ENCODE data around the gene ACTL6A.
A peak's percentile ranks its signal among the peaks of the same experiment; 100 is the strongest.

ACTL6A gene

GRCh38 chr3:179589143-179589542 lies 26.4 kb downstream of the ACTL6A start:
- no peak for DNase-seq

GRCh38 chr3:179590669-179591068 lies 27.9 kb downstream of the ACTL6A start:
- no peak for DNase-seq

- no peak for DNase-seq
Observed at GRCh38 chr3:179591313-179591712, 28.6 kb downstream of the ACTL6A start.

GRCh38 chr3:179599531-179599930 lies 36.8 kb downstream of the ACTL6A start:
- no peak for DNase-seq

- no peak for DNase-seq
Observed at GRCh38 chr3:179603321-179603720, 40.6 kb downstream of the ACTL6A start.

GRCh38 chr3:179603831-179604230 lies 41.1 kb downstream of the ACTL6A start:
- DNase-seq: no peak

- DNase-seq: peak; percentile 52 to 98 (median 92)
Observed at GRCh38 chr3:179604321-179605078, 41.8 kb downstream of the ACTL6A start, which contains the start of the genes MRPL47 and NDUFB5. MRPL47 (minus strand) TSS chr3:179604638; CDS start chr3:179604624, 14 bp downstream. NDUFB5 (plus strand) TSS chr3:179604794; CDS start chr3:179604816, 22 bp downstream.

GRCh38 chr3:179606534-179607085 lies 43.9 kb downstream of the ACTL6A start:
- DNase-seq: no peak

- DNase-seq: no peak
Observed at GRCh38 chr3:179608931-179609720, 46.4 kb downstream of the ACTL6A start.

GRCh38 chr3:179610066-179610465 lies 47.3 kb downstream of the ACTL6A start:
- DNase-seq: no peak

- no peak for DNase-seq
Observed at GRCh38 chr3:179613807-179614206, 51.1 kb downstream of the ACTL6A start.

- no peak for DNase-seq
Observed at GRCh38 chr3:179615458-179616173, 52.9 kb downstream of the ACTL6A start.

GRCh38 chr3:179622023-179622422 lies 59.3 kb downstream of the ACTL6A start:
- no peak for DNase-seq

GRCh38 chr3:179624451-179624850 lies 61.7 kb downstream of the ACTL6A start:
- DNase-seq: no peak

GRCh38 chr3:179630753-179631451 lies 68.2 kb downstream of the ACTL6A start:
- DNase-seq: no peak

All from anterior cingulate cortex (tissue), 58 donors.